B cell (primary cell): ENCODE results near the gene ERBIN. TPM values are rescaled to one million over a fixed set of nuclear protein-coding genes. Genes with fewer than 3 reads are reported as not detected.

Experiments used
- ATAC-seq: fragments of 200-7000 bp; cut with Tn5 transposase; one replicate; pipeline ENCODE4 v1.10.0; 2021; ENCODE audit warnings: low read depth, mild to moderate bottlenecking, moderate number of reproducible peaks, moderate library complexity
- CTCF ChIA-PET: fragments of 350-600 bp; sonication (Branson Sonifier 250); formaldehyde crosslinking; loops from one replicate; lab custom pipeline; 2021; ENCODE audit warnings: antibody characterized with exemption, inconsistent platforms; lab: Charles Lee
- POLR2A ChIA-PET: fragments of 350-600 bp; sonication (Branson Sonifier 250); formaldehyde crosslinking; loops from one replicate; lab custom pipeline; 2021; ENCODE audit warnings: antibody characterized with exemption; lab: Charles Lee
- DNase-seq: peaks from one replicate; pipeline ENCODE4 v3.0.0; 2013
- H2AFZ ChIP-seq: 2 replicates; pipeline ENCODE4 v1.6.1; 2012; ENCODE audit warnings: mild to moderate bottlenecking, low read depth, low read length; ENCODE audit not compliant: insufficient read depth, poor library complexity, severe bottlenecking
- H3K27ac ChIP-seq, 2 donors: 1 replicate in 1 of 2; 2 replicates in 1 of 2; pipeline ENCODE4 v1.5.1; 2012 to 2013; ENCODE audit warnings: low read length in 2 of 2, mild to moderate bottlenecking in 2 of 2, moderate library complexity in 1 of 2
- H3K27me3 ChIP-seq, 4 experiments: fragments of 200-600 bp in 1 of 4; sonication (generic) in 1 of 4; replicated peaks in 1 of 4; 1 replicate in 2 of 4; 2 replicates in 2 of 4; pipeline versions ENCODE4 v1.6.1 to v1.7.0; 2013 to 2016; ENCODE audit warnings: low read length in 3 of 4, mild to moderate bottlenecking in 2 of 4, mixed read lengths in 1 of 4, moderate library complexity in 1 of 4; ENCODE audit not compliant: insufficient read depth in 4 of 4, control insufficient read depth in 3 of 4; ENCODE audit errors: control extremely low read depth in 1 of 4
- H3K36me3 ChIP-seq, 2 experiments: replicated peaks in 1 of 2; 1 replicate in 1 of 2; 2 replicates in 1 of 2; pipeline versions ENCODE4 v1.6.1 to v1.7.1; 2013; ENCODE audit warnings: low read length in 1 of 2; ENCODE audit not compliant: insufficient read depth in 2 of 2, control insufficient read depth in 1 of 2; ENCODE audit errors: control extremely low read depth in 1 of 2, extremely low read depth in 1 of 2
- H3K4me1 ChIP-seq, 2 donors: fragments of 200-600 bp in 1 of 2; sonication (generic) in 1 of 2; 1 replicate in 1 of 2; 2 replicates in 1 of 2; pipeline versions ENCODE4 v1.5.1 to v1.6.1; 2013 to 2017; ENCODE audit warnings: low read length in 2 of 2; ENCODE audit not compliant: control insufficient read depth in 2 of 2, insufficient read depth in 2 of 2
- H3K4me2 ChIP-seq: replicated peaks from 2 replicates; pipeline ENCODE3; 2012; ENCODE audit warnings: mild to moderate bottlenecking, low read depth, low read length; ENCODE audit not compliant: poor library complexity, severe bottlenecking
- H3K4me3 ChIP-seq, 5 experiments: fragments of 200-600 bp in 1 of 5; sonication (generic) in 1 of 5; 1 replicate in 3 of 5; 2 replicates in 2 of 5; pipeline versions ENCODE4 v1.5.1 to v1.7.0; 2011 to 2016; ENCODE audit warnings: low read length in 4 of 5, mild to moderate bottlenecking in 4 of 5, low read depth in 2 of 5, control low read depth in 1 of 5, moderate library complexity in 1 of 5; ENCODE audit not compliant: insufficient read depth in 1 of 5; ENCODE audit errors: control extremely low read depth in 1 of 5, extremely low read depth in 1 of 5
- H3K79me2 ChIP-seq: fragments of 200-600 bp; sonication (generic); one replicate; pipeline ENCODE4 v1.6.0; 2016; ENCODE audit warnings: low read length; ENCODE audit not compliant: control insufficient read depth, insufficient read depth
- H3K9ac ChIP-seq: fragments of 200-600 bp; sonication (generic); 2 replicates; pipeline ENCODE4 v1.6.1; 2017; ENCODE audit warnings: mild to moderate bottlenecking, low read length, moderate library complexity
- H3K9me3 ChIP-seq, 3 donors: one replicate each; pipeline versions ENCODE4 v1.6.1 to v1.7.1; 2013; ENCODE audit warnings: low read length in 2 of 3; ENCODE audit not compliant: control insufficient read depth in 2 of 3, insufficient read depth in 1 of 3; ENCODE audit errors: control extremely low read depth in 1 of 3
- H4K20me1 ChIP-seq: 2 replicates; pipeline ENCODE4 v1.6.0; 2012; ENCODE audit warnings: mild to moderate bottlenecking, low read length; ENCODE audit not compliant: insufficient read depth, control insufficient read depth, poor library complexity, severe bottlenecking
- H3K27ac Mint-ChIP-seq: one replicate; pipeline ENCODE4 v1.8.0; 2021; ENCODE audit warnings: mixed read lengths
- H3K27me3 Mint-ChIP-seq: one replicate; pipeline ENCODE4 v1.8.0; 2021; ENCODE audit warnings: mixed read lengths
- H3K4me1 Mint-ChIP-seq: one replicate; pipeline ENCODE4 v1.8.0; 2021; ENCODE audit warnings: mixed read lengths
- H3K4me3 Mint-ChIP-seq: one replicate; pipeline ENCODE4 v1.8.0; 2021; ENCODE audit warnings: mixed read lengths
- H3K9me3 Mint-ChIP-seq: one replicate; pipeline ENCODE4 v1.8.0; 2022; ENCODE audit warnings: mixed read lengths; ENCODE audit not compliant: insufficient read depth
- CTCF ChIP-seq: fragments of 200-600 bp; IDR thresholded peaks from one replicate; pipeline ENCODE4 v1.8.0; 2022; ENCODE audit warnings: antibody characterized with exemption, mild to moderate bottlenecking
- EZH2 ChIP-seq: IDR thresholded peaks from 2 replicates; pipeline ENCODE4 v1.6.1; 2012; ENCODE audit warnings: borderline replicate concordance, low read depth, mild to moderate bottlenecking, moderate library complexity, low read length; ENCODE audit not compliant: insufficient read depth, poor library complexity, severe bottlenecking
- WGBS: methylation state at CpG from one replicate; pipeline ENCODE4 v1.1.5; 2013; ENCODE audit warnings: missing lambda C conversion rate; ENCODE audit not compliant: insufficient coverage; 5-methylcytosine and 5-hydroxymethylcytosine counted together
- intact Hi-C: fragments of 100-400 bp; cut with micrococcal nuclease; formaldehyde crosslinking; loops from one replicate; pipeline ENCODE4 v1.10.0; 2022
- polyA plus RNA-seq: library from polyadenylated mRNA; depleted of rRNA; stranded (reverse); fragments of >200 nt; gene quantifications from 2 replicates; pipeline ENCODE4 v1.2.3, GENCODE V29; 2012
- total RNA-seq, 2 donors: library from RNA; stranded (reverse); fragments of 120-200 nt in 1 of 2; gene quantifications; 1 replicate in 1 of 2; 2 replicates in 1 of 2; pipeline versions ENCODE4 v1.2.3 to v1.2.4, GENCODE V29; 2013 to 2022

The ERBIN gene
- total and polyA plus RNA-seq, 2 donors (not counting 1 experiment from before 2014, with no cell fraction given): 27.7 to 106 TPM

- no peak for DNase-seq
- Histone ChIP-seq H3K4me2 (no peak overlapping the region), H3K4me1 (no peaks in the 10 kb centered on the region), H3K9me3 (no peaks in the 10 kb centered on the region), H3K9ac (no peak overlapping the region), H4K20me1 (peaks cover 30% of the 10 kb centered on the region), H2AFZ (no peak overlapping the region), H3K79me2 (peaks cover 62% of the 10 kb centered on the region), H3K27ac (no peak overlapping the region), H3K27me3 (no peaks in the 10 kb centered on the region), H3K36me3 (peaks cover 0 to 20% of the 10 kb centered on the region in 2 experiments), H3K4me3 (no peak overlapping the region)
- Mint-ChIP-seq H3K4me1 (peaks cover 23% of the 10 kb centered on the region), H3K9me3 (no peaks in the 10 kb centered on the region), H3K27ac (peak overlapping the region; percentile 39), H3K4me3 (no peak overlapping the region), H3K27me3 (no peaks in the 10 kb centered on the region)
- TF ChIP-seq CTCF (no peak), EZH2 (no peak)
- ATAC-seq: no peak
- intact Hi-C loops: no loop called here
- no CpG with 5 or more reads among the region's 2 CpGs for WGBS
- ChIA-PET POLR2A (no interaction called here), CTCF (no interaction called here)
Observed at GRCh38 chr5:66002415-66002814, 76.0 kb downstream of the ERBIN start.

- TF ChIP-seq EZH2 (no peak), CTCF (no peak)
- H4K20me1 ChIP-seq: peaks cover 30% of the 10 kb centered on the region
- 99% methylated on average over 13 of the region's 14 CpGs for WGBS
- H3K4me3 ChIP-seq: no peak overlapping the region
- no peak overlapping the region for H3K27ac Mint-ChIP-seq
- no peak overlapping the region for H3K27ac ChIP-seq
- H3K27me3 ChIP-seq: no peaks in the 10 kb centered on the region
- H3K9ac ChIP-seq: no peak overlapping the region
- DNase-seq (no peak), ATAC-seq (no peak)
- peaks cover 0 to 7% of the 10 kb centered on the region in 2 donors for H3K4me1 ChIP-seq
- ChIA-PET CTCF (no interaction called here), POLR2A (no interaction called here)
- no peaks in the 10 kb centered on the region for H3K27me3 Mint-ChIP-seq
- peaks cover 33% of the 10 kb centered on the region for H3K4me1 Mint-ChIP-seq
- H3K9me3 Mint-ChIP-seq: no peaks in the 10 kb centered on the region
- H3K79me2 ChIP-seq: peaks cover 60% of the 10 kb centered on the region
- no peak overlapping the region for H3K4me3 Mint-ChIP-seq
- H2AFZ ChIP-seq: no peak overlapping the region
- H3K4me2 ChIP-seq: no peak overlapping the region
- intact Hi-C loops: no loop called here
- no peaks in the 10 kb centered on the region for H3K9me3 ChIP-seq
- H3K36me3 ChIP-seq: peaks cover 0 to 24% of the 10 kb centered on the region in 2 experiments
Observed at GRCh38 chr5:66004216-66004615, 77.8 kb downstream of the ERBIN start.
